H1 (cell line): ENCODE results near the gene LCE2D. TPM values are rescaled to one million over a fixed set of nuclear protein-coding genes. Genes with fewer than 3 reads are reported as not detected.

Experiments used
- CTCF ChIA-PET: fragments of 300-600 bp; sonication (Branson Sonifier 250); formaldehyde crosslinking; loops from one replicate; lab custom pipeline; 2021; ENCODE audit not compliant: partially characterized antibody; lab: Charles Lee
- POLR2A ChIA-PET: fragments of 300-600 bp; sonication (Branson Sonifier 250); formaldehyde crosslinking; loops from one replicate; lab custom pipeline; 2021; ENCODE audit warnings: inconsistent platforms; ENCODE audit not compliant: partially characterized antibody; lab: Charles Lee
- DNase-seq, 2 experiments: peaks; one replicate each; pipeline versions ENCODE4 v3.0.0 to v3.0.0-alpha.2; 2010 to 2022; ENCODE audit warnings: low spot score in 2 of 2, low read depth in 1 of 2, mixed read lengths in 1 of 2
- FAIRE-seq: peaks from 2 replicates; lab custom pipeline; 2011; peaks lifted over from hg19 to GRCh38; lab: Jason Lieb, UNC
- H2AFZ ChIP-seq: 2 replicates; pipeline ENCODE4 v1.8.1; 2012; ENCODE audit warnings: low read length, inconsistent platforms
- H2AK5ac ChIP-seq: 2 replicates; pipeline ENCODE4 v1.6.1; 2013; ENCODE audit warnings: low read depth, low read length
- H2BK120ac ChIP-seq: replicated peaks from 2 replicates; pipeline ENCODE3; 2013; ENCODE audit warnings: low read depth, low read length, inconsistent platforms
- H2BK12ac ChIP-seq: 2 replicates; pipeline ENCODE4 v1.6.1; 2013; ENCODE audit warnings: low read depth, low read length
- H2BK15ac ChIP-seq: 2 replicates; pipeline ENCODE4 v1.6.1; 2013; ENCODE audit warnings: low read length
- H2BK20ac ChIP-seq: 2 replicates; pipeline ENCODE4 v1.6.1; 2013; ENCODE audit warnings: low read length
- H2BK5ac ChIP-seq: 2 replicates; pipeline ENCODE4 v1.6.1; 2013; ENCODE audit warnings: low read depth, low read length
- H3K14ac ChIP-seq: 2 replicates; pipeline ENCODE4 v1.6.1; 2013; ENCODE audit warnings: inconsistent platforms; ENCODE audit not compliant: insufficient read length
- H3K18ac ChIP-seq: 2 replicates; pipeline ENCODE4 v1.6.1; 2013; ENCODE audit warnings: low read length; ENCODE audit errors: extremely low read depth
- H3K23ac ChIP-seq: 2 replicates; pipeline ENCODE4 v1.6.1; 2013; ENCODE audit warnings: inconsistent platforms; ENCODE audit not compliant: insufficient read length
- H3K23me2 ChIP-seq: 2 replicates; pipeline ENCODE4 v1.6.1; 2013; ENCODE audit warnings: low read depth, low read length
- H3K27ac ChIP-seq: 2 replicates; pipeline ENCODE4 v1.6.1; 2011; ENCODE audit warnings: low read depth, low read length, inconsistent platforms
- H3K27me3 ChIP-seq, 4 experiments: replicated peaks in 1 of 4; 1 replicate in 1 of 4; 2 replicates in 3 of 4; pipeline versions ENCODE4 v1.6.1 to v1.8.1; 2011 to 2013; ENCODE audit warnings: low read length in 3 of 4, mild to moderate bottlenecking in 3 of 4, inconsistent platforms in 2 of 4, mixed read lengths in 2 of 4, moderate library complexity in 1 of 4; ENCODE audit not compliant: control insufficient read depth in 3 of 4, insufficient read depth in 3 of 4; ENCODE audit errors: extremely low read depth in 1 of 4
- H3K36me3 ChIP-seq, 4 experiments: 2 replicates each; pipeline versions ENCODE4 v1.6.1 to v1.8.1; 2011 to 2013; ENCODE audit warnings: mild to moderate bottlenecking in 4 of 4, low read length in 3 of 4, moderate library complexity in 2 of 4, control low read depth in 1 of 4, inconsistent platforms in 1 of 4; ENCODE audit not compliant: insufficient read depth in 4 of 4, control insufficient read depth in 2 of 4
- H3K4ac ChIP-seq: replicated peaks from 2 replicates; pipeline ENCODE3; 2013; ENCODE audit warnings: low read length, low read depth, mixed read lengths, inconsistent platforms; ENCODE audit not compliant: insufficient read length
- H3K4me1 ChIP-seq, 4 experiments: replicated peaks in 1 of 4; 1 replicate in 1 of 4; 2 replicates in 3 of 4; pipeline versions ENCODE4 v1.6.1 to v1.8.1; 2011 to 2013; ENCODE audit warnings: low read length in 3 of 4, inconsistent platforms in 2 of 4, mixed read lengths in 1 of 4; ENCODE audit not compliant: insufficient read depth in 4 of 4, control insufficient read depth in 3 of 4
- H3K4me2 ChIP-seq, 2 experiments: 2 replicates each; pipeline versions ENCODE4 v1.6.1 to v1.8.1; 2011 to 2013; ENCODE audit warnings: low read depth in 2 of 2, low read length in 2 of 2, control low read depth in 1 of 2, inconsistent platforms in 1 of 2, mild to moderate bottlenecking in 1 of 2; ENCODE audit not compliant: insufficient read depth in 1 of 2
- H3K4me3 ChIP-seq, 4 experiments: fragments of 200-600, 300-600 bp in 1 of 4; sonication (generic), shearing (Covaris generic), sonication (Bioruptor Twin) in 1 of 4; 2 replicates each; pipeline versions ENCODE4 v1.5.1 to v1.8.1; 2011 to 2016; ENCODE audit warnings: low read length in 4 of 4, low read depth in 3 of 4, control low read depth in 2 of 4, inconsistent platforms in 2 of 4, mild to moderate bottlenecking in 2 of 4, mixed read lengths in 1 of 4, moderate library complexity in 1 of 4; ENCODE audit not compliant: insufficient read depth in 2 of 4; ENCODE audit errors: extremely low read depth in 1 of 4
- H3K56ac ChIP-seq: replicated peaks from 2 replicates; pipeline ENCODE3; 2013; ENCODE audit warnings: low read depth, mild to moderate bottlenecking, mixed read lengths, low read length, inconsistent platforms; ENCODE audit not compliant: insufficient read length
- H3K79me1 ChIP-seq: 2 replicates; pipeline ENCODE4 v1.6.1; 2013; ENCODE audit warnings: low read depth, low read length, control low read depth
- H3K79me2 ChIP-seq, 2 experiments: 2 replicates each; pipeline versions ENCODE4 v1.6.1 to v1.8.1; 2012 to 2013; ENCODE audit warnings: low read length in 2 of 2, mild to moderate bottlenecking in 2 of 2, inconsistent platforms in 1 of 2; ENCODE audit not compliant: insufficient read depth in 2 of 2, control insufficient read depth in 1 of 2
- H3K9ac ChIP-seq, 4 experiments: replicated peaks in 1 of 4; 1 replicate in 1 of 4; 2 replicates in 3 of 4; pipeline versions ENCODE4 v1.6.1 to v1.8.1; 2011 to 2013; ENCODE audit warnings: low read depth in 3 of 4, low read length in 3 of 4, control low read depth in 2 of 4, mild to moderate bottlenecking in 2 of 4, moderate library complexity in 2 of 4, inconsistent platforms in 1 of 4; ENCODE audit errors: extremely low read depth in 1 of 4
- H3K9me3 ChIP-seq, 2 experiments: 2 replicates each; pipeline versions ENCODE4 v1.6.1 to v1.8.1; 2012 to 2013; ENCODE audit warnings: mild to moderate bottlenecking in 2 of 2, moderate library complexity in 2 of 2, control low read depth in 1 of 2, inconsistent platforms in 1 of 2, low read depth in 1 of 2, low read length in 1 of 2, mixed read lengths in 1 of 2; ENCODE audit not compliant: insufficient read depth in 2 of 2
- H4K20me1 ChIP-seq, 2 experiments: replicated peaks in 1 of 2; 2 replicates each; pipeline versions ENCODE3 to v1.8.1; 2011 to 2013; ENCODE audit warnings: inconsistent platforms in 2 of 2, low read length in 2 of 2, mild to moderate bottlenecking in 1 of 2; ENCODE audit not compliant: insufficient read depth in 2 of 2, control insufficient read depth in 1 of 2
- H4K5ac ChIP-seq: 2 replicates; pipeline ENCODE4 v1.6.1; 2013; ENCODE audit warnings: low read length, low read depth, mixed read lengths, inconsistent platforms; ENCODE audit not compliant: insufficient read length
- H4K8ac ChIP-seq: 2 replicates; pipeline ENCODE4 v1.8.0; 2013; ENCODE audit warnings: mild to moderate bottlenecking, moderate library complexity, low read length, inconsistent platforms; ENCODE audit not compliant: insufficient read depth; ENCODE audit errors: extremely low read depth
- H4K91ac ChIP-seq: replicated peaks from 2 replicates; pipeline ENCODE3; 2013; ENCODE audit warnings: low read length, mixed read lengths, inconsistent platforms; ENCODE audit not compliant: insufficient read length
- ASH2L ChIP-seq: fragments of 200-600, 300-600 bp; sonication (generic); IDR thresholded peaks from one replicate; pipeline ENCODE4 v1.7.1; 2017; ENCODE audit warnings: low read length
- BRCA1 ChIP-seq: IDR thresholded peaks from 2 replicates; pipeline ENCODE4 v1.6.1; 2012; ENCODE audit warnings: low read depth, low read length, improper control_type of control experiment
- CREB1 ChIP-seq: IDR thresholded peaks from 2 replicates; pipeline ENCODE4 v1.6.1; 2012; ENCODE audit warnings: inconsistent platforms
- KDM5A ChIP-seq: fragments of 200-600 bp; IDR thresholded peaks from 2 replicates; pipeline ENCODE4 v1.7.1; 2012; ENCODE audit warnings: mild to moderate bottlenecking, low read length, inconsistent platforms, mixed read lengths
- POLR2AphosphoS5 ChIP-seq: IDR thresholded peaks from 2 replicates; pipeline ENCODE4 v1.6.1; 2011; ENCODE audit warnings: low read depth, low read length
- RXRA ChIP-seq: IDR thresholded peaks from 2 replicates; pipeline ENCODE4 v1.6.1; 2011; ENCODE audit warnings: low read depth, mild to moderate bottlenecking, low read length, moderate library complexity; ENCODE audit not compliant: insufficient read depth
- SP1 ChIP-seq: IDR thresholded peaks from 2 replicates; pipeline ENCODE4 v1.6.1; 2011; ENCODE audit warnings: low read depth, low read length
- SUZ12 ChIP-seq: fragments of 200-600 bp; sonication (generic); IDR thresholded peaks from 2 replicates; pipeline ENCODE4 v1.6.1; 2012; ENCODE audit warnings: mild to moderate bottlenecking, inconsistent platforms, low read length, moderate library complexity, mixed read lengths
- TAF1 ChIP-seq: IDR thresholded peaks from 2 replicates; pipeline ENCODE4 v1.6.1; 2011; ENCODE audit warnings: mild to moderate bottlenecking, low read depth, low read length
- TCF12 ChIP-seq: IDR thresholded peaks from 2 replicates; pipeline ENCODE4 v1.6.1; 2011; ENCODE audit warnings: low read depth, mild to moderate bottlenecking, low read length
- WGBS, 2 experiments: shearing (Covaris generic) in 1 of 2; methylation state at CpG; one replicate each; pipeline versions ENCODE4 v1.1.6 to v1.1.7; 2013 to 2015; ENCODE audit warnings: low lambda C conversion rate in 2 of 2, mixed read lengths in 2 of 2, inconsistent platforms in 1 of 2, low coverage in 1 of 2, missing lambda C conversion rate in 1 of 2; ENCODE audit not compliant: insufficient replicate concordance in 2 of 2, insufficient coverage in 1 of 2, insufficient read length in 1 of 2; ENCODE audit errors: extremely low coverage in 1 of 2, missing lambda C conversion rate in 1 of 2; 5-methylcytosine and 5-hydroxymethylcytosine counted together
- polyA plus RNA-seq, 7 experiments: library from polyadenylated mRNA; depleted of rRNA in 3 of 7; stranded (reverse) in 5 of 7; unstranded in 2 of 7; fragments of >200 nt in 5 of 7; fragments of 200-250 nt in 2 of 7; gene quantifications; 1 replicate in 5 of 7; 2 replicates in 1 of 7; 4 replicates in 1 of 7; pipeline versions ENCODE4 v1.2.1 to v1.2.3, GENCODE V29; 2011 to 2013; ENCODE audit warnings: missing spikeins in 2 of 7, mixed read lengths in 2 of 7
- total RNA-seq: library from RNA; stranded (reverse); fragmentation: NEBNext Ultra II Directional; extraction: Animal tissue kit (Norgen Biotek cat#: 25700); gene quantifications from 2 replicates; pipeline ENCODE4 v1.2.1, GENCODE V29; 2021
- TF ChIP-seq, protein P1 (sequence below): IDR thresholded peaks from 2 replicates; pipeline ENCODE4 v1.6.1; 2012; ENCODE audit warnings: inconsistent platforms

LCE2D gene
- total and polyA plus RNA-seq, 2 of the 8 experiments (the other 6 are each of a cell fraction or from before 2014, with no cell fraction given): not detected

GRCh38 chr1:152622803-152623202, 40.4 kb upstream of the LCE2D start, which contains the start of gene LCE3A:
LCE3A (minus strand) TSS chr1:152623103; CDS start chr1:152623103, 0 bp downstream.
- Histone ChIP-seq H2BK120ac (no peak within 1 kb of the TSS), H2BK15ac (no peak within 1 kb of the TSS), H3K36me3 (no peaks in the 10 kb centered on the region), H3K9ac (no peak within 1 kb of the TSS), H2BK12ac (no peak within 1 kb of the TSS), H3K18ac (no peak within 1 kb of the TSS), H2AFZ (no peak within 1 kb of the TSS), H2AK5ac (no peak within 1 kb of the TSS), H2BK20ac (no peak within 1 kb of the TSS), H3K4me1 (no peaks in the 10 kb centered on the region), H3K27ac (no peak within 1 kb of the TSS), H4K20me1 (no peaks in the 10 kb centered on the region), H3K79me1 (no peaks in the 10 kb centered on the region), H3K79me2 (no peaks in the 10 kb centered on the region), H3K56ac (no peak within 1 kb of the TSS), H3K9me3 (peaks cover 75 to 92% of the 10 kb centered on the region in 2 experiments), H3K23me2 (no peaks in the 10 kb centered on the region; the same call in 1 of the 2 replicates), H3K4me3 (no peak within 1 kb of the TSS), H4K8ac (no peak within 1 kb of the TSS; the same call in 1 of the 2 replicates), H4K91ac (no peak within 1 kb of the TSS), H3K23ac (no peak within 1 kb of the TSS), H3K4ac (no peak within 1 kb of the TSS), H3K14ac (no peak within 1 kb of the TSS), H3K4me2 (no peak within 1 kb of the TSS), H3K27me3 (no peaks in the 10 kb centered on the region), H4K5ac (no peak within 1 kb of the TSS), H2BK5ac (no peak within 1 kb of the TSS)
- 69% methylated on average over 9 of the region's 10 CpGs; no CpG with 5 or more reads in 1 of the 2 experiments for WGBS, 2 experiments
- FAIRE-seq (no peak), DNase-seq (no peak)
- POLR2A ChIA-PET: no interaction called here
- CTCF ChIA-PET: no interaction called here
- no peak for TF ChIP-seq TCF12
- TF ChIP-seq KDM5A: no peak
- TF ChIP-seq POLR2AphosphoS5: no peak
- TF ChIP-seq TAF1: no peak
- TF ChIP-seq, protein P1, sequence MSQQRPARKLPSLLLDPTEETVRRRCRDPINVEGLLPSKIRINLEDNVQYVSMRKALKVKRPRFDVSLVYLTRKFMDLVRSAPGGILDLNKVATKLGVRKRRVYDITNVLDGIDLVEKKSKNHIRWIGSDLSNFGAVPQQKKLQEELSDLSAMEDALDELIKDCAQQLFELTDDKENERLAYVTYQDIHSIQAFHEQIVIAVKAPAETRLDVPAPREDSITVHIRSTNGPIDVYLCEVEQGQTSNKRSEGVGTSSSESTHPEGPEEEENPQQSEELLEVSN: no peak
- no peak for TF ChIP-seq SP1
- no peak for TF ChIP-seq RXRA
- TF ChIP-seq BRCA1: no peak
- TF ChIP-seq ASH2L: no peak
- TF ChIP-seq SUZ12: no peak
- no peak for TF ChIP-seq CREB1
